GM21360 (cell line): Measurements from ENCODE around the gene EXOC6B.

Experiments used
- ATAC-seq: cut with Tn5 transposase; IDR thresholded peaks from one replicate; pipeline ENCODE4 v1.9.1; 2021; ENCODE audit warnings: mild to moderate bottlenecking, moderate library complexity; ENCODE audit not compliant: unreplicated experiment

The EXOC6B gene

DNA sequence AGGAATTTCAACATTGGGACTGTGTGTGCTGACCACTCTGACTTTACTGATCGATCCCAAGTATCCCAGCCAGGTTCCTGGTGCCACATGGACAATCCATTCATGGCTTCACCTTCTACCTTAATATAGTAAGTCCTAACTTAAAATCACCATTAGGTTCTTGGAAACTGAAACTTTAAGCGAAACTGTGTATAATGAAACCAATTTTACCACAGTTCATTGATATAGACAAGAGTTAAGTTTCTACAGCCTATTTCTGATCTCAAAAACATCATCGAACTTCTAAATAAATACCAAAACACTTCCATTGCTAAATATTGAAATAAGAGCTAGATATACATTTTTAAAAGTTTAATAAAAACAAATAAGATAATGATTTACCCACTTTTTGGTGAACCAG lies 4.4 kb upstream of the EXOC6B start:
- ATAC-seq: peak; percentile 40

DNA sequence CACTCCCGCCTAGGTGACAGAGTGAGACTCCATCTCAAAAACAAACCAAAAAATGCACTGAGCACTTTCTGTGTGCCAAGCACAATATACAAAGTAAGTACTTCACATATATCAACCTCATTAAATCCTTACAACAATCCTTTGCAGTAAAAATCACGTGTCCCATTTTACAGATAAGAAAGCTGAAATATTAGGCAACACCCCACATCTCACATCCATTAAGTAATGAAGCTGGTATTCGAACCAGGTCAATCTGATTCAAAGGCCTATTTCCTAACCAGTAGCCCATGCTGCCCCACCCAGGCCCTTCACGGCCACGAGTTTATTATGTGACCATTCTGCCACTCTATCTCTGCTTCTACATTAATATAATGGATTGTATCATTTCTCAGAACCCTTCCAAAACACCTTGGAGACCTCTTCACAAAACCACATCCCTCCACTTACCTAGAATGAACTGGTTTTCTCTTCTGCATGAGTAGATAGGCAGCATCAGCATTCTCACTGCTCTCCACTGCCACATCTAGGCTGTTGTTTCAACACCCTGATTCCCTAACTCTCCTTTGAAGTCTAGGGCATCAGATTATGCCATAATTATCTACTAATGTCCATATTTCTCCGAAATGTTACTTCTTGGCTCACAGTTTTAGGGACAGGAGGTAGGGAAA lies 3.1 kb upstream of the EXOC6B start:
- ATAC-seq: no peak

DNA sequence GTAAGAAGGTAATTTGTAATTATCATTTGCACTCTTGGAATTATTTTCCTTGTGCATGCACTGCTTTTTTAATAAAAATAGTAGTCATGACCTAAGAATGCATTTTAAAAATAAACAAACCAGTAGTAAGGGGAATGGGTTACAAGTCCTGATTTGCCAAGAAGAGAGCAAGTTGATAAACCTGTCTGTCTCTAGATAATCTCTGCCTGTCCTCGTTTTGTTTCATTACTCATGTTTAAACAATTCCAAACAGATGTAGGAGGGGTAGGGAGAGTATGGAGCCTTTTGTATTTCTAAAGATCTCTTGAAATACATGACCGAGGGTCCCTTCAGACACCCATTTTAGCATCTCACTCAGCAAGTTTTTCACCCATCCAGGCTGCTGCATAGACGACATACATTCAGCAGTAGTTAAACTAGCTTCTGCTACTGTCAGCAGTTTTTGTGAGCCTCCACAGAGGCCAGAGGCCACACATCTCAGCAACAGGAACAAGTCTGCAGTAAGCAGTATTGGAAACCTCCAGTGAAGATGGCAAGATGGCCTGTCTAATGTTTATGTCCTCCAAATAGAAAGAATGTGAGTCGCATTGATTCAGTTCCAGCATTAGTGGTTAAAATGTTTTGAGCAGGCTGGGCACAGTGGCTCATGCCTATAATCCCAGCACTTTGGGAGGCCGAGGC lies 2.3 kb upstream of the EXOC6B start:
- ATAC-seq: no peak

DNA sequence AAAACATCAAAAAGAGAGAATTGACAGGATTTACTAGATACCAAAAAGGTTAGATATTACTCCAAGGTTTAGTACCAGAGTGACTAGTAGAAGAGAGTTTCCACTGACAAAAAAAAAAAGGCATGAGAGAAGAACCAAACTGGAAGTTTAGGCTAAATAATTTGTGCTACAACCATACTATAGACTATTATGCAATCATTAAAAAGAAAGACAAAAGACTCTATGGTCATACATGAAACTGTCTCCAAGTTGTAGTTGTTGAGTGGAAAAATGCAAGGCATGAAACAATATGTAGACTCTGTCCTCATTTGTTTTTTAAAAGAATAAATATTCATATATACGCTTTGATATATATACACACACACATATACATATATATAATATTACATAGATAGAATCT lies 1.7 kb upstream of the EXOC6B start:
- no peak for ATAC-seq

DNA sequence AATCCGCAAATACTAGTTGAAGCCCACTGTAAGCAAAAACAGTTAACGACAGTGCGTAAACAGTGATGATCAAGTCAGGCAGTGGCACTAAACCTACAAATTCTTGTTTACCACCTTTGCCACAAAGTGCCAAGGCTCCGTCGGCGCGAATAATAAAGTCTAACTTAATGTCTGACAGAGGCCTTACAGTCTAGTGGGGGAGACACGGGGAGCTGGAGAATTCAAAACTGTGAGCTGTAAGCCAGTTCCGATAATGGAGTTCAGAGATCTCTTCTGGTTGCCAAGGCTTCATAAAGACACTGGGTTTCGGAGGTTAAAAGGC lies 284 bp upstream of the EXOC6B start:
- no peak for ATAC-seq

DNA sequence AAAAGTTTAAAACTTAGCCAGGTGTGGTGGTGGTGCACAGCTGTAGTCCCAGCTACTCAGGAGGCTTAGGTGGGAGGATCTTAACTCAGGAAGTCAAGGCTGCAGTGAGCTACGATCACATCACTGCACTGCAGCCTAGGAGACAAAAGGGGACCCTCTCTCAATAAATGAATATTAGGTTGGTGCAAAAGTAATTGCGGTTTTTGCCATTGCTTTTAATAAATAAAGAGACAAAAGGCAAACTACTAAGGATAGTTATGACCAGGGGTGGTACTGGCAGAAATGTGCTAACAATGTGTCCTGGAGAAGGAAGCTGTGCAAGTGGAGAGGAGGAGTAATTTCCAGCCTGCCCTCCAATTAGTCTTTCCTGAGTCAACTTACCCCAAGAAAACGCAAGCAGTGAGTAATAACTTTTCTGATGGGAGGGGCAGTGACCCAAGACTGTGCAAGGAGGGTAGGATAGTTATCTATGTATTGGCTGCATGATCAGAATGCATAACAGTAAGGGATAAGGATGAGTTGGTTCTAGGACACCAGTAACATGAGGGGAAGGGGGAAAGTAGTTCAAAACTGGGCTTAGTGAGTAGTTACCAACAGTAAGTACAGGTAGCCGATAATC lies 1.5 kb downstream of the EXOC6B start:
- ATAC-seq: no peak

DNA sequence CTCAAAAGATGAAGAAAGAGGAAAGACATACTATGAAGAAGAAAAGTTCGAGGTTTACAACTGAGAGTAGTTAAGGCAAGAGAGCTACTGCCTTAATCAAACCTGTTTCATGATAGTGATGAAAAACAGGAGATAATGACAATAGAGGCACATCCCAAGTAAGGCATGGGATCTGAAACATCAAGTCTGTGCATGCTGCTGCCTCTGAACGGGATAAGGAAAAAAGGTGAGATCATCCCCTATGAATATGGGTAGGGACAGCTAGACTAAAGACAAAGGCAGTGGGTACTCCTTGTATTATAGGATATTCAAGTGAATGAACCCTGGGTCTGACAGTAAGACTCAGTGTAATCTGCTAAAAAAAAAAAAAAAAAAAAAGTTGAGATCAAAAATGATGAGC lies 3.0 kb downstream of the EXOC6B start:
- no peak for ATAC-seq

DNA sequence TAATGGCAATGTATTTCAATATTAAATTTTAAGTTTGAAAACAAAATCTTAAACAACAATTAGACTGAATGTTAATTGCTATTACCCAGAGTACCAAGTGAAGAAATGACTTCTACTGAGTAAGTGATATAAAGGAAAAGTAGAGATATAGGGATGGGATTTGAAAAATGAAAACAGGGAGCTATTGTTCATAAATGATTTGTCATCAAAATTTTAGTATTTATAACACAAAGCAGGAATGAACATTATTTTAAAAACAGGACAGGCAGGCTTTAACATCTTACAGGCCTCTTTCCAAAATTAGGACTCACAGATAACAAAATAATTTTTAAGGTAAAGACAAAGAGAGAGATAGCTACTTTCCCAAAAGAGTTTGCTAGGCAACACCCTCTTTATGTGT lies 3.9 kb downstream of the EXOC6B start:
- no peak for ATAC-seq

DNA sequence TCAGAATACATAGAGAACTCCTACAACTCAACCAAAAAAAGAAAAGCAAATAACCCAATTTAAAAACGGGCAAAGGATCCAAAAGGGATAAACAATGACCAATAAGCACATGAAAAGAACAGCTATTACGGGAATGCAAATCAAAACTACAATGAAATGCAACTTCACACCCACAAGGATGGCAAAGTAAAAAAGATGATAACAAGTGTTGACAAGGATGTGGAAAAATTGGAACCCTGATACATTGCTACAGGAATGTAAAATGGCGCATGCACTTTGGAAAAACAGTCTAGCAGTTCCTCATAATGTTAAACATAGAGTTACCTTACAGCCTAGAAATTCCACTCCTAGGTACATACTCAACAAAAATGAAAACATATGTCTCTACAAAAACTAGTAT lies 4.7 kb downstream of the EXOC6B start:
- no peak for ATAC-seq

DNA sequence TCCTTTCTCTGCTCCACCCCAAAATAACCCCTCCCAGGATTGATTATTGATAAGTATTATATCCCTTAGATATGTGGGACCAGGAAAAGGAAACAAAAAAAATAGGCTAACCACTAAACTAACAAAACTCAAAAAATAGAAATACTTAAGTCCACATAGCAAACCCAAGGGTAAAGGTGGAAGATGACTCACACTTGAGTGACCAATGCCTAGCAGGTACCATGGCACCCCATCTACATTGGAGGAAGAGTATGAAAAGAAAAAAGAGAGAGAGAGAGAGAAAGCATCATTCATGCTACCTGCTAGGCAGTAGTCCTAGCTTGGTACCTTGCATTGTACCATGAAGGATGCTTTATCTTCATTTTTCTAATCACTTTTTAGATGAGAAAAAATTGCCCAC lies 6.3 kb downstream of the EXOC6B start:
- no peak for ATAC-seq

DNA sequence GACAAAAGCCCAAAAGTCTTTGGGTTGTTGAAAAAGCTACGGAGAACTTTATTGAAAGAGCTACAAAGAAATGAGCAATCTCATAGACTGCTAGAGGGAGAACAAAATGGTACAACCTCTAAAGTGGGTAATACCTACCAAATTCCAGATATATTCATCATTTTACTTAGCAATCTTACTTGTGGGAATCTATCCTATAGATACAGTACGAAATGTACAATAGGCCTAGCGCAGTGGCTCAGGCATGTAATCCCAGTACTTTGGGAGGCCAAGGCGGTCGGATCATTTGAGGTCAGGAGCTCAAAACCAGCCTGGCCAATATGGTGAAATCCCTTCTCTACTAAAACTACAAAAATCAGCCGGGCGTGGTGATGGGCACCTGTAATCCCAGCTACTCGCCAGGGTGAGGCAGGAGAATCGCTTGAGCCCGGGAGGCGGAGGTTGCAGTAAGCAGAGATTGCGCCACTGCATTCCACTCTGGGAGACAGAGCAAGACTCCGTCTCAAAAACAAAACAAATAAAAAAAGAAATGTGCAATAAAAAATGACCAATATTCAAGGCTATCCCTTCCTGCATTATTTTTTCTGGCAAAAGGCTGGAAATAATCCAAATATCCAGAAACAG lies 10.1 kb downstream of the EXOC6B start:
- ATAC-seq: no peak

DNA sequence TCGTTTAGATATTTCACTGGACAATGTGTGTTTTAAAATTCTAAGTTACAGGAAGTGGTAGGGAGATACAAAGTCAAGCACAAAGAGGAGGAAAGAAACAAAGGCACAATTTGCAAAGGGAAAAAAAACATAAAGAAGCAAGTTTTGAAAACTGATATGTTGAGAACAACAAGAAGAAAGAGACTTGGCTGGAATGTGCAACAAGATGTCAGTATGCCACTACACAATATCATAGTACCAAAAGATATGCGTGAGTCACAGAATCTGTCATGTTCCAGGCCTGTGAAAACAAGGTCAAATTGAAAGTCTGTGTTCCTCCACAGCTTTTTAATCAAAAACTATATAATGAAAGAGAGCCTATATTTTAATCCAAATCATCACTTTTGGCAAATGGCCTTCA lies 12.0 kb downstream of the EXOC6B start:
- no peak for ATAC-seq

DNA sequence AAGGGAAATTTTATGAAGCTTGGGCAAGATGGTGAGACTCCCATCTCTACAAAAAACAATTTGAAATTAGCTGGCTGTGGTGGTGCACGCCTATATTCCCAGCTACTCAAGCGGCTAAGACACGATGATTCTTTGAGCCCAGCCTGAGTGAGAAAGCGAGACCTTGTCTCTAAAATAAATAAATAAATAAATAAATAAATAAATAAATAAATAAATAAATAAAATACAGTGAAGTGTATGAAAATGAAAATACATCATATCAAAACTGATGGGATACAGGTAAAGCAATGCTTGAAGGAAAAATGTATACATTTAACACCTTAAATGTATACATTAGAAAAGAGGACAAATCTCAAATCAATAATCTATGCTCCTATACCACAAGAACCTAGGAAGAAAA lies 15.7 kb downstream of the EXOC6B start:
- no peak for ATAC-seq

DNA sequence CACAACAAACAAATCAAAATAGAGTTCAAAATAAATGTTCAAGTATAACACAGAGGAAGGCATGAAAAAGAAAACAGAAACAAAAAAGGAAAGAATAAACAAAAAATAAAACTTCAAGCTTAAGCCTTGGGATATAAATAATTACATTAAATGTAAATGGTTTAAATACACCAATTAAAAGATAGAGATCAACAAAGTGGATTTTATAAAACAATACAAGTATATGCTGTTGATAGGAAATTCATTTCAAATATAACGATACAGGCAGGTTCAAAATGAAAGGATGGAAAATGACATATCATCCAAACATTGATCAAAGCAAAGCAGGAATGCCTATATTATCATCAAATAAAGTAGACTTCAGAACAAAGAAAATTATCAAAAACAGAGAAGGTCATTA lies 16.7 kb downstream of the EXOC6B start:
- no peak for ATAC-seq

DNA sequence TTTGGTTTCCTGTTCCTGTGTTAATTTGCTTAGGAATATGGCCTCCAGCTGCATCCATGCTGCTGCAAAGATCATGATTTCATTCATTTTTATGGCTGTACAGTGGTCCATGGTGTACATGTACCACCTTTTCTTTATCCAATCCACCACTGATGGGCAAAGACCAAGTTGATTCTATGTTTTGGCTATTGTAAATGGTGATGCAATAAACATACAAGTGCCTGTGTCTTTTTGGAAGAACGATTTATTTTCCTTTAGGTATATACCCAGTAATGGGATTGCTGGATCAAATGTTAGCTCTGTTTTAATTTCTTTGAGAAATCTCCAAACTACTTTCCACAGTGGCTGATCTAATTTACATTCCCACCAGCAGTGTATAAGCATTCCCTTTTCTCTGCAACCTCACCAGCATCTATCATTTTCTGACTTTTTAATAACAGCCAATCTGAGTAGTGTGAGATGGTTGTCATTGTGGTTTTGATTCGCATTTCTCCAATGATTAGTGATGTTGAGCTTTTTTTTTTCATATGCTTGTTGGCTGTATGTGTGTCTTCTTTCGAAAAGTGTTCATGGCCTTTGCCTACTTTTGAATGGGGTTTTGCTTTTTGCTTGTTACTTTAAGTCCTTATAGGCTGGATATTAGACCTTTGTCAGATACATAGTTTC lies 19.4 kb downstream of the EXOC6B start:
- ATAC-seq: no peak

DNA sequence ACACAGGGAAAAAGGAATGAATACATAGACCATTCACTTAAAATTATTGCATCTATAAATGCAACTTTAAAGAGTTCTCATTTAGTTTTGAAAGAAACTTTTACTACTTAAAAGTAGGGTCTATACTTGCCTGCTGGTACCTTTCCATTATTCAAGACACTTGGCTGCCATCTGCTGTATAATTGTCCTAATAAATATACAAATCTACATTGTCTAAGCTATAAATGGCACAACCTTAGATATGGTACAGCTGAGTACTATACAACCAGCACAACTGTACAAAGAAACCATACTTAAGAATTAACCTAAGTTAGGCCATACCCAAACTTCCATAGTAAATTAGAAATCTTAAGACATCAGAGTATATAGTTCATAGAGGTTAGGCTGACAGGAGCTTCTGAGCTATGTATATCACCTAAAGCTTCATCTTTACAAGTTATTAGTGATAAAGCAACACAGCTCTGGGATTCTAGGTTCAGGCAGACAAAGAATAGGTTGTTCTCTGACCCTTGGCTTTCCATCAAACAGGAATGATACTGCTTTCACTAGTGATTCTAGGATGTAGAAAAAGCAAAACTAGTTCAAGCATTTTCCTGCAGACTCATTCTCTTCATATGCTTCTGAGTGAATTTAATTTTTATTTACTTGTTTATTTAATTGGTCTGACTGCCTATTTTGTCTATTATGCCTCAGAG lies 22.1 kb downstream of the EXOC6B start:
- ATAC-seq: no peak

DNA sequence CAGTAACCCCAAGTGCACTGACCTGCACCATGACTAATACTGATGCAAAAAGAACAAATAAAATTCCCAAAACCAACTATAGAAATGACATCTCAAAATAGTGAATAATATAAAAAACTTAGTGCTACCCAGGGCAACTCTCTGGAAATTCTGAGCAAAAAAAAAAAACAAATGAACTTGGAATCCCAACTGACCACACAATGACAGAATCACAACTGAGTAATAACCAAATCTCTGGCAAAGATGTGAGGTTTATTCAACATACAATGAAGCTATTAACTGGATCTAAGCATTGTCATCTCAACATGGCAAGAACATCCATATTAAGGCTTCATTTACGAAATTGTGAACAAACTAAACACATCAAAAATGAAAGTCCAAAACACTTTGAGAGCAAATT lies 22.7 kb downstream of the EXOC6B start:
- ATAC-seq: no peak

DNA sequence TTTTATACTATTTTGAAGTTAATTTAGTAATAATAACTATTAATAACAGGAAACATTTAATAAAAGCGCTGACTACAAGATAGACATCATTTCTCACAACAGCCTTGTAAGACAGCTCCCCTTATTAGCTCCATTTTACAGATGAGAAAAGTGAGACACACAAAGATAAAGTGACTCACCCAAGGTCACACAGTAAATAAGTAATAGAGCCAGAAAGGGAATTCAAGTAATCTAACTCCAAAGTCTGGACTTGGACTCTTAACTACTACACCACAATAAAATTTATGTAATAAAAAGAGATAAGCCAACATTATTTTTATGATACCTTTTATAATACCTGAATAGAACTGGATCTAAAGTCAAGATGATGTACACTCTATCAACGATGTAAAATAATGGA lies 25.3 kb downstream of the EXOC6B start:
- no peak for ATAC-seq

DNA sequence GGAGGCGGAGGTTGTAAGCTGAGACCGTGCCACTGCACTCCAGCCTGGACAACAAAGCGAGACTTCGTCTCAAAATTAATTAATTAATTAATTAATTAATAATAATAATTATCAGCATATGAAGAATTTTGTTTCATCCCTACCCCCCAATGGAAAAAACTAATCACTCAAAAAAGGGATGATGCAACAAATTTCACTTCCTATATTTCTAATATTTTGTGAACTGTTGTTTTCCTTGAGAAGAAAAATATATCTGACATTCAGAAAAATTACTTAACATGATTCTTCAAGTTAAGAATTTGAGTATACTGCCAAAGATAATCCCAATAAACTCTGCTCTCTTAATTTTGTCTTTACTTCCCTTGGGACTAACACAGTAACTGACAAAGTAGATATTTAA lies 28.1 kb downstream of the EXOC6B start:
- ATAC-seq: no peak

DNA sequence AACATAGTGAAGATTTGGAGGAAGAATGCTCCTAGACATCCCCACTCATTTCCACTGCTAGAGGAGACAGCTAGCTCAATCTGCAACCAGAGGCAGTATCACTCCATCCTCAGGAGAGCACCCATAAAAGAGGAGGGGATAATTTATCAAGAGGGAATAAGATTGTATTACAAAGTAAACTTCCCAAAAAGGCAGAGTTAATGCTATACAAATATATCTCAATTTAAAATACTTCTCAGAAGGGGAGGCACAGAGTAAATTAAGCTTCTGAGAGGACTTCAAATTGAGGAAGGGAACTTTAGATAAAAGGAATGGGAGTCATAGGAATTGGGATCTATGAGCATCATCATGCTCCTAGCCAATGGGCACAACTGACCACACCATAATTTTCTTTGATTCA lies 29.1 kb downstream of the EXOC6B start:
- ATAC-seq: no peak

DNA sequence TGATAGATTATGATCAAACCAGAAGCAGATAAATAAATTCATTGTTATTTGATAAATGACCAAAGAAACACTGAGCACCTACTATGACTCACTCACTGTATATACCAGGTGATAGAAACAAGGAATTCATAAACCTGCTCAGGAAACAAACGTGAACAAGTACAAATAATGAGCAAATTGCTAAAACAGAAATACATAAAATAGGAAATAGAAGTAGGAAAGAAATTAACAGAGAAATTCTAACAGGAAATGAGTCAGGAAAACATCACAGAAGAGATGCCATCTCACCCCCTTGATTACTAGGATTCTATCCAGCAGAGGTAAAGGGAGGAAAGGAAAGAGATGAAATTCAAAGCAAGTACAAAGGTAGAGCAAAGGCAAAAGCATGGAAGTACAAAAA lies 31.3 kb downstream of the EXOC6B start:
- ATAC-seq: no peak
